GM19463 (cell line): ENCODE measurements around the gene HBA1.
"Not testable (repeated sequence)": the region's sequence is repeated elsewhere in the genome, so short reads cannot be mapped to it uniquely, and the experiment has no call there.

Experiments used
- ATAC-seq: cut with Tn5 transposase; IDR thresholded peaks from one replicate; pipeline ENCODE4 v1.9.1; 2021; ENCODE audit warnings: mild to moderate bottlenecking, moderate library complexity; ENCODE audit not compliant: unreplicated experiment

Gene HBA1

GRCh38 chr16:173928-174769, 2.3 kb upstream of the HBA1 start:
- not testable (repeated sequence) for ATAC-seq

DNA sequence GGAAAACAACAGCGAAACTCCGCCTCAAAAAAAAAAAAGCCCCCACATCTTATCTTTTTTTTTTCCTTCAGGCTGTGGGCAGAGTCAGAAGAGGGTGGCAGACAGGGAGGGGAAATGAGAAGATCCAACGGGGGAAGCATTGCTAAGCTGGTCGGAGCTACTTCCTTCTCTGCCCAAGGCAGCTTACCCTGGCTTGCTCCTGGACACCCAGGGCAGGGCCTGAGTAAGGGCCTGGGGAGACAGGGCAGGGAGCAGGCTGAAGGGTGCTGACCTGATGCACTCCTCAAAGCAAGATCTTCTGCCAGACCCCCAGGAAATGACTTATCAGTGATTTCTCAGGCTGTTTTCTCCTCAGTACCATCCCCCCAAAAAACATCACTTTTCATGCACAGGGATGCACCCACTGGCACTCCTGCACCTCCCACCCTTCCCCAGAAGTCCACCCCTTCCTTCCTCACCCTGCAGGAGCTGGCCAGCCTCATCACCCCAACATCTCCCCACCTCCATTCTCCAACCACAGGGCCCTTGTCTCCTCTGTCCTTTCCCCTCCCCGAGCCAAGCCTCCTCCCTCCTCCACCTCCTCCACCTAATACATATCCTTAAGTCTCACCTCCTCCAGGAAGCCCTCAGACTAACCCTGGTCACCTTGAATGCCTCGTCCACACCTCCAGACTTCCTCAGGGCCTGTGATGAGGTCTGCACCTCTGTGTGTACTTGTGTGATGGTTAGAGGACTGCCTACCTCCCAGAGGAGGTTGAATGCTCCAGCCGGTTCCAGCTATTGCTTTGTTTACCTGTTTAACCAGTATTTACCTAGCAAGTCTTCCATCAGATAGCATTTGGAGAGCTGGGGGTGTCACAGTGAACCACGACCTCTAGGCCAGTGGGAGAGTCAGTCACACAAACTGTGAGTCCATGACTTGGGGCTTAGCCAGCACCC, 1.2 kb upstream of the HBA1 start:
- no peak for ATAC-seq

DNA sequence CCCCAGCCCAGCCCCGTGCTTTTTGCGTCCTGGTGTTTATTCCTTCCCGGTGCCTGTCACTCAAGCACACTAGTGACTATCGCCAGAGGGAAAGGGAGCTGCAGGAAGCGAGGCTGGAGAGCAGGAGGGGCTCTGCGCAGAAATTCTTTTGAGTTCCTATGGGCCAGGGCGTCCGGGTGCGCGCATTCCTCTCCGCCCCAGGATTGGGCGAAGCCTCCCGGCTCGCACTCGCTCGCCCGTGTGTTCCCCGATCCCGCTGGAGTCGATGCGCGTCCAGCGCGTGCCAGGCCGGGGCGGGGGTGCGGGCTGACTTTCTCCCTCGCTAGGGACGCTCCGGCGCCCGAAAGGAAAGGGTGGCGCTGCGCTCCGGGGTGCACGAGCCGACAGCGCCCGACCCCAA, 474 bp upstream of the HBA1 start:
- ATAC-seq, result not testable (repeated sequence)

- no peak for ATAC-seq
These were observed 928 bp downstream of the HBA1 start for GRCh38 chr16:177394-177822.

DNA sequence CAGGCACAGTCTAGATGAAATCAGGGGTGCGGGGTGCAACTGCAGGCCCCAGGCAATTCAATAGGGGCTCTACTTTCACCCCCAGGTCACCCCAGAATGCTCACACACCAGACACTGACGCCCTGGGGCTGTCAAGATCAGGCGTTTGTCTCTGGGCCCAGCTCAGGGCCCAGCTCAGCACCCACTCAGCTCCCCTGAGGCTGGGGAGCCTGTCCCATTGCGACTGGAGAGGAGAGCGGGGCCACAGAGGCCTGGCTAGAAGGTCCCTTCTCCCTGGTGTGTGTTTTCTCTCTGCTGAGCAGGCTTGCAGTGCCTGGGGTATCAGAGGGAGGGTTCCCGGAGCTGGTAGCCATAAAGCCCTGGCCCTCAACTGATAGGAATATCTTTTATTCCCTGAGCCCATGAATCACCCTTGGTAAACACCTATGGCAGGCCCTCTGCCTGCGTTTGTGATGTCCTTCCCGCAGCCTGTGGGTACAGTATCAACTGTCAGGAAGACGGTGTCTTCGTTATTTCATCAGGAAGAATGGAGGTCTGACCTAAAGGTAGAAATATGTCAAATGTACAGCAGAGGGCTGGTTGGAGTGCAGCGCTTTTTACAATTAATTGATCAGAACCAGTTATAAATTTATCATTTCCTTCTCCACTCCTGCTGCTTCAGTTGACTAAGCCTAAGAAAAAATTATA, 1.6 kb downstream of the HBA1 start:
- no peak for ATAC-seq

DNA sequence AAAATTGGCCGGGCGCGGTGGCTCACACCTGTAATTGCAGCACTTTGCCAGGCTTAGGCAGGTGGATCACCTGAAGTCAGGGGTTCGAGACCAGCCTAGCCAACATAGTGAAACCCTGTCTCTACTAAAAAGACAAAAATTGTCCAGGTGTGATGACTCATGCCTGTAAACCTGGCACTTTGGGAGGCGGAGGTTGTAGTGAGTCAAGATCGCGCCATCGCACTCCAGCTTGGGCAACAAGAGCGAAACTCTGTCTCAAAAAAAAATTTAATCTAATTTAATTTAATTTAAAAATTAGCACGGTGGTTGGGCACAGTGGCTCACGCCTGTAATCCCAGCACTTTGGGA, 2.2 kb downstream of the HBA1 start:
- no peak for ATAC-seq

- ATAC-seq, result no peak
These were observed 3.0 kb downstream of the HBA1 start for GRCh38 chr16:179211-180092.

GRCh38 chr16:180101-180675, 3.7 kb downstream of the HBA1 start, which contains the start of gene HBQ1:
Gene HBQ1, plus strand, starts transcription at chr16:180459. Its CDS starts 28 bp downstream, at chr16:180487.
- ATAC-seq, result no peak

GRCh38 chr16:180681-181564, 4.4 kb downstream of the HBA1 start:
- ATAC-seq, result no peak

DNA sequence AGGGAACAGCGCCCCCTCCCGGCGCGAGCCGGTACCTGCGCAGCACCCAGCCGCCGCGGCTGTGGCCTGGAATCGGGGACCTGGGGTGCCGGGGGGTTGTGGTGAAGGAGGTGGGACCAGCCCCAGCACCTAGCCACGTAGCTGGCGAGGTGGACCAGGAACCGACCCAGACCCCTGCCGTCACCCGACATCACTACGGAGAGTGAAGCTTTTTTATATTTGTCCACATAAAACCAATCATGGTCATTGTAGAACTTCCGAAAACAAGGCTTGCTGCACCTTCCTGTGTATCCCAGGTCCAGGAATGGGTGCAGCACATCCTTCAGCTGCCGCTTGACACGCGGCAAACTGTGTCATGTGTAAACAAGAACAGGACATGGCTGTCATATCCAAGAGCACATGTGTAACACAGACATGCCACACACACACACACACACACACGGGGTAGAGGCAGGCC, 5.1 kb downstream of the HBA1 start:
- no peak for ATAC-seq

- no peak for ATAC-seq
These were observed 6.5 kb downstream of the HBA1 start for GRCh38 chr16:183005-183404.

- no peak for ATAC-seq
These were observed 8.7 kb downstream of the HBA1 start for GRCh38 chr16:185213-185612.

GRCh38 chr16:185691-186090, 9.2 kb downstream of the HBA1 start:
- ATAC-seq, result no peak

DNA sequence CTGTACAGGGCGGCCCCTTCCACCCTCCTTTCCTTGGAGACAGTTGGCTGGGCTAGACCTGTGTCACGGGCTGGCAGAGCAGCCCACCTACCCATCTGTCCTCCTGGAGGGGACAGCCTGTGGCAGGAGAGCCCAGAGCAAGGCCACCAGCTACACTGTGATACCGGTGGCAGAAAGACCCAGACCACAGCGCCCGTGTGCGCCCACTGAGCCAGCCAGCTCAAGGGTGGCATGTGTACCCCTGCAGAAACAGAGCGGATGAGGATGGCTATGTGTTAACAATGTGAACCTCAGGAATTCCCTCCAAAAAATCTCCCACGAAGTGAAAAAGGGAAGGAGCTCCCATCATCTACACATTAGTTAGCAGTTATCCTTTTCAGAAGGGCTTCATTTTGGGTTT, 10.8 kb downstream of the HBA1 start:
- no peak for ATAC-seq

- ATAC-seq, result no peak
These were observed 12.2 kb downstream of the HBA1 start for GRCh38 chr16:188674-189073.

- ATAC-seq, result no peak
These were observed 13.2 kb downstream of the HBA1 start for GRCh38 chr16:189604-190186.

- ATAC-seq, result no peak
These were observed 15.4 kb downstream of the HBA1 start for GRCh38 chr16:191831-192230.

DNA sequence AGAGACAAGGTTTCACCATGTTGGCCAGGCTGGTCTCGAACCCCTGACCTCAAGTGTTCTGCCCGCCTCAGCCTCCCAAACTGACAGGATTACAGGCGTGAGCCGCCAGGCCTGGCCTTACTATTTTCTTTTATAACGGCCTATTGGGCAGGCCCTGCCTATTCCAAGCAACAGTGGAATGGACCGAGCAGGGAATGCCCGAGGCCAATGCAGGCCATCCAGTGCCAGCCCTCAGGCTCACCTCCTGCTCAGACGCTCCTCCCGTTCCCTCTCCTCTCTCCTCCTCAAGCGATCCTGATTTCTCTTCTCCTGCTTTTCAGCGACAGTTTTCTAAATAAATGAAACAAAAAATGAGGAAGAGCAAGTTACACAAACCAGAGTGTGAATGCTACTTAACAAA, 16.2 kb downstream of the HBA1 start:
- no peak for ATAC-seq
